Panc1 (cell line): Measurements from ENCODE around the gene MITF. TPM values are rescaled to one million over a fixed set of nuclear protein-coding genes. Genes with fewer than 3 reads are reported as not detected.

Source experiments
- ATAC-seq: fragments of 200-7000 bp; cut with Tn5 transposase; 2 replicates; pipeline ENCODE4 v1.9.1; 2020; ENCODE audit warnings: mild to moderate bottlenecking, moderate library complexity
- BruUV-seq: library from RNA; stranded (reverse); fragments of 400-500 nt; replicated peaks from 2 replicates; lab custom pipeline; 2021; lab: Mats Ljungman, UMichigan
- CTCF ChIA-PET: fragments of 300-600 bp; sonication (Branson Sonifier 250); formaldehyde crosslinking; loops from one replicate; lab custom pipeline; 2022; ENCODE audit warnings: antibody characterized with exemption; lab: Charles Lee
- POLR2A ChIA-PET: fragments of 300-600 bp; sonication (Branson Sonifier 250); formaldehyde crosslinking; loops from one replicate; lab custom pipeline; 2022; ENCODE audit warnings: antibody characterized with exemption; lab: Charles Lee
- DNase-seq: peaks from one replicate; pipeline ENCODE4 v3.0.0-alpha.2; 2010; ENCODE audit warnings: low read depth, low spot score
- H3K27ac ChIP-seq: 2 replicates; pipeline ENCODE4 v1.5.1; 2011; ENCODE audit warnings: mild to moderate bottlenecking, low read length, inconsistent platforms
- H3K27me3 ChIP-seq: fragments of 200-500 bp; sonication (Bioruptor generic); 2 replicates; pipeline ENCODE4 v1.6.0; 2014; ENCODE audit warnings: low read length, inconsistent platforms; ENCODE audit not compliant: control insufficient read depth, insufficient read depth
- H3K36me3 ChIP-seq: fragments of 200-500 bp; sonication (Bioruptor generic); 2 replicates; pipeline ENCODE4 v1.5.1; 2014; ENCODE audit warnings: inconsistent platforms, mild to moderate bottlenecking, low read length, moderate library complexity; ENCODE audit not compliant: control insufficient read depth, insufficient read depth
- H3K4me1 ChIP-seq: 2 replicates; pipeline ENCODE4 v1.5.1; 2011; ENCODE audit warnings: inconsistent platforms, mild to moderate bottlenecking, low read length, moderate library complexity; ENCODE audit not compliant: control insufficient read depth, insufficient read depth
- H3K4me3 ChIP-seq, 2 experiments: 2 replicates each; pipeline ENCODE4 v1.5.1; 2011 to 2012; ENCODE audit warnings: low read depth in 2 of 2, low read length in 2 of 2, mild to moderate bottlenecking in 2 of 2, inconsistent platforms in 1 of 2, moderate library complexity in 1 of 2
- H3K9me3 ChIP-seq: fragments of 200-500 bp; sonication (Bioruptor generic); 2 replicates; pipeline ENCODE4 v1.5.1; 2014; ENCODE audit warnings: low read depth, mild to moderate bottlenecking, inconsistent platforms, low read length, moderate library complexity; ENCODE audit not compliant: control insufficient read depth, insufficient read depth
- POLR2AphosphoS5 ChIP-seq: IDR thresholded peaks from 2 replicates; pipeline ENCODE4 v1.6.1; 2012; ENCODE audit warnings: mild to moderate bottlenecking, low read depth, low read length, moderate library complexity
- SIN3A ChIP-seq: IDR thresholded peaks from 2 replicates; pipeline ENCODE4 v1.6.1; 2012; ENCODE audit warnings: low read depth, mild to moderate bottlenecking, low read length, moderate library complexity, borderline replicate concordance; ENCODE audit not compliant: insufficient read depth
- TCF7L2 ChIP-seq: IDR thresholded peaks from 2 replicates; pipeline ENCODE4 v1.6.1; 2011; ENCODE audit warnings: mild to moderate bottlenecking, low read depth, low read length, inconsistent platforms
- in situ Hi-C: cut with HindIII; loops from 2 replicates; pipeline ENCODE4 v1.10.0; 2016; ENCODE audit warnings: low sequenced_read_pairs, low pct_unique_long_range_greater_than_20kb
- intact Hi-C: fragments of 100-400 bp; cut with micrococcal nuclease; formaldehyde crosslinking; loops from one replicate; pipeline ENCODE4 v1.10.0; 2022; ENCODE audit not compliant: unreplicated experiment
- total RNA-seq: library from RNA; stranded (reverse); gene quantifications from one replicate; pipeline ENCODE4 v1.2.1, GENCODE V29; 2021; ENCODE audit not compliant: unreplicated experiment
- TF ChIP-seq, protein P1 (sequence below): fragments of 450-650 bp; IDR thresholded peaks from 2 replicates; pipeline ENCODE4 v1.5.1; 2017; ENCODE audit warnings: mild to moderate bottlenecking
- TF ChIP-seq, protein P2 (sequence below), 2 experiments: IDR thresholded peaks; 2 replicates each; pipeline ENCODE4 v1.6.1; 2011 to 2012; ENCODE audit warnings: low read depth in 2 of 2, control low read depth in 1 of 2, low read length in 1 of 2, mild to moderate bottlenecking in 1 of 2, moderate library complexity in 1 of 2; ENCODE audit not compliant: insufficient read depth in 1 of 2

Gene MITF
- total RNA-seq, 1 experiment from 2014 or later: 10.8 TPM

GRCh38 chr3:69781593-69781992 lies 42.3 kb downstream of the MITF start:
- Histone ChIP-seq H3K4me3 (no peak overlapping the region), H3K27ac (no peak overlapping the region; the same call in 1 of the 2 replicates), H3K9me3 (no peaks in the 10 kb centered on the region), H3K27me3 (no peaks in the 10 kb centered on the region), H3K4me1 (peaks cover 6% of the 10 kb centered on the region), H3K36me3 (no peaks in the 10 kb centered on the region)
- TF ChIP-seq, protein P1, sequence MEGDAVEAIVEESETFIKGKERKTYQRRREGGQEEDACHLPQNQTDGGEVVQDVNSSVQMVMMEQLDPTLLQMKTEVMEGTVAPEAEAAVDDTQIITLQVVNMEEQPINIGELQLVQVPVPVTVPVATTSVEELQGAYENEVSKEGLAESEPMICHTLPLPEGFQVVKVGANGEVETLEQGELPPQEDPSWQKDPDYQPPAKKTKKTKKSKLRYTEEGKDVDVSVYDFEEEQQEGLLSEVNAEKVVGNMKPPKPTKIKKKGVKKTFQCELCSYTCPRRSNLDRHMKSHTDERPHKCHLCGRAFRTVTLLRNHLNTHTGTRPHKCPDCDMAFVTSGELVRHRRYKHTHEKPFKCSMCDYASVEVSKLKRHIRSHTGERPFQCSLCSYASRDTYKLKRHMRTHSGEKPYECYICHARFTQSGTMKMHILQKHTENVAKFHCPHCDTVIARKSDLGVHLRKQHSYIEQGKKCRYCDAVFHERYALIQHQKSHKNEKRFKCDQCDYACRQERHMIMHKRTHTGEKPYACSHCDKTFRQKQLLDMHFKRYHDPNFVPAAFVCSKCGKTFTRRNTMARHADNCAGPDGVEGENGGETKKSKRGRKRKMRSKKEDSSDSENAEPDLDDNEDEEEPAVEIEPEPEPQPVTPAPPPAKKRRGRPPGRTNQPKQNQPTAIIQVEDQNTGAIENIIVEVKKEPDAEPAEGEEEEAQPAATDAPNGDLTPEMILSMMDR: no peak
- TF ChIP-seq SIN3A (no peak), POLR2AphosphoS5 (no peak), TCF7L2 (no peak)
- BruUV-seq: no TSS peak
- intact Hi-C loops: no loop called here
- in situ Hi-C loops: no loop called here
- ATAC-seq (no peak), DNase-seq (no peak)
- ChIA-PET CTCF (no interaction called here), POLR2A (no interaction called here)

DNA sequence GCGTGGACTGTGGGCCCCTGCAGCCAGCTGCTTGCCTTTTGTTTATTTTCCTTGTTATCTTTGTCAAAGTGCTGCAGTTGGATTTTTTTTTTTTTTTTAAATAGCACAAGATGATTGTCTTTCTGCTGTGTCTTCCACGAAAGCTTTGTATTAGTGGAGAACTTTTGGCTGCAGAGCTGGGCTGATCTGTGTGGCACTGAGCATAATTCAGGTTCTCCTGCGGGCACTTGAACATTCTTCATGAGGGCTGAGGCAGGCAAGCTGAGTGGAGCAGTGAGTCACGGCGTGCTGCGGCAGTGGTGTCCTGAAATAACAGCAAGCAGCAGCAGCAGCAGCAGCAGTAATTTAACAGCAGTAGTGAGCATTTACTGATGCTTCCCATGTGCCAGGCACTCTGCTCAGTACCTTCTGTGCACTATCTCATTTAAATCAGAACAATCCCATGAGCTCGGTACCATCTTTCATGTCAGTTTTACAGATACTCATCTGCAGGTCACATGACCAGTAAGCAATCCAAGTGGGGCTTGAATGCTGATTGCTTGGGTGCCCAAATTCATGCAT lies 45.8 kb downstream of the MITF start:
- BruUV-seq: no TSS peak
- in situ Hi-C loops (no loop called here), intact Hi-C loops (no loop called here)
- peaks cover 6% of the 10 kb centered on the region for H3K4me1 ChIP-seq
- no peaks in the 10 kb centered on the region for H3K9me3 ChIP-seq
- ChIA-PET POLR2A (no interaction called here), CTCF (no interaction called here)
- H3K36me3 ChIP-seq: no peaks in the 10 kb centered on the region
- no peaks in the 10 kb centered on the region for H3K27me3 ChIP-seq
- peak overlapping the region in 1 of 2 experiments; percentile 16; a peak in 1 of 4 replicates for H3K4me3 ChIP-seq
- TF ChIP-seq, protein P1: no peak
- TF ChIP-seq TCF7L2: no peak
- TF ChIP-seq POLR2AphosphoS5: no peak
- TF ChIP-seq, protein P2, sequence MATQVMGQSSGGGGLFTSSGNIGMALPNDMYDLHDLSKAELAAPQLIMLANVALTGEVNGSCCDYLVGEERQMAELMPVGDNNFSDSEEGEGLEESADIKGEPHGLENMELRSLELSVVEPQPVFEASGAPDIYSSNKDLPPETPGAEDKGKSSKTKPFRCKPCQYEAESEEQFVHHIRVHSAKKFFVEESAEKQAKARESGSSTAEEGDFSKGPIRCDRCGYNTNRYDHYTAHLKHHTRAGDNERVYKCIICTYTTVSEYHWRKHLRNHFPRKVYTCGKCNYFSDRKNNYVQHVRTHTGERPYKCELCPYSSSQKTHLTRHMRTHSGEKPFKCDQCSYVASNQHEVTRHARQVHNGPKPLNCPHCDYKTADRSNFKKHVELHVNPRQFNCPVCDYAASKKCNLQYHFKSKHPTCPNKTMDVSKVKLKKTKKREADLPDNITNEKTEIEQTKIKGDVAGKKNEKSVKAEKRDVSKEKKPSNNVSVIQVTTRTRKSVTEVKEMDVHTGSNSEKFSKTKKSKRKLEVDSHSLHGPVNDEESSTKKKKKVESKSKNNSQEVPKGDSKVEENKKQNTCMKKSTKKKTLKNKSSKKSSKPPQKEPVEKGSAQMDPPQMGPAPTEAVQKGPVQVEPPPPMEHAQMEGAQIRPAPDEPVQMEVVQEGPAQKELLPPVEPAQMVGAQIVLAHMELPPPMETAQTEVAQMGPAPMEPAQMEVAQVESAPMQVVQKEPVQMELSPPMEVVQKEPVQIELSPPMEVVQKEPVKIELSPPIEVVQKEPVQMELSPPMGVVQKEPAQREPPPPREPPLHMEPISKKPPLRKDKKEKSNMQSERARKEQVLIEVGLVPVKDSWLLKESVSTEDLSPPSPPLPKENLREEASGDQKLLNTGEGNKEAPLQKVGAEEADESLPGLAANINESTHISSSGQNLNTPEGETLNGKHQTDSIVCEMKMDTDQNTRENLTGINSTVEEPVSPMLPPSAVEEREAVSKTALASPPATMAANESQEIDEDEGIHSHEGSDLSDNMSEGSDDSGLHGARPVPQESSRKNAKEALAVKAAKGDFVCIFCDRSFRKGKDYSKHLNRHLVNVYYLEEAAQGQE (IDR thresholded peaks at IDR 0.05; ENCODE audit: insufficient read depth in 1 of 2, low read depth in 2 of 2, low read length in 1 of 2): no peak
- no peak for TF ChIP-seq SIN3A
- no peak for DNase-seq
- H3K27ac ChIP-seq: peak overlapping the region; percentile 68; the same call in 1 of the 2 replicates
- ATAC-seq: peak; percentile 93
